ENCODE data around the gene TM4SF4. TPM values are rescaled to one million over a fixed set of nuclear protein-coding genes. Genes with fewer than 3 reads are reported as not detected.
A peak's percentile ranks its signal among the peaks of the same experiment; 100 is the strongest.

Gene TM4SF4
- total and polyA plus RNA-seq, 4 donors: 0.20 to 83.4 TPM; not detected in 2

- no peaks in the 10 kb centered on the region for H3K9me3 ChIP-seq (ENCODE audit: control insufficient read depth, low read length)
- ATAC-seq (ENCODE audit: low FRiP score) (peak; percentile 58), DNase-seq (peak in 1 of 2 donors; percentile 84)
- 3 to 4% methylated on average over 14 of the region's 14 CpGs for WGBS, 2 donors
- peaks cover 7 to 8% of the 10 kb centered on the region in 2 donors for H3K4me1 ChIP-seq (ENCODE audit: control insufficient read depth in 1 of 2, insufficient read depth in 2 of 2, low read length in 2 of 2)
- peak overlapping the region in 1 of 2 donors; percentile 43 for H3K4me3 ChIP-seq (ENCODE audit: low read length in 2 of 2)
- H3K27ac ChIP-seq (ENCODE audit: low read depth in 1 of 2, low read length in 2 of 2): peak overlapping the region; percentile 59 to 97
- intact Hi-C loops (cut with DNase I): loop anchor here in 1 of 2 donors (5.0 kb wide), 1 partner anchor 150 kb away; the partner anchor contains the start of gene WWTR1
- H3K27me3 ChIP-seq (ENCODE audit: control insufficient read depth in 1 of 2, insufficient read depth in 2 of 2, low read length in 1 of 2): no peaks in the 10 kb centered on the region
- H3K36me3 ChIP-seq (ENCODE audit: control insufficient read depth in 1 of 2, insufficient read depth in 2 of 2, low read length in 1 of 2): no peaks in the 10 kb centered on the region
These were observed 33.2 kb downstream of the TM4SF4 start for GRCh38 chr3:149507491-149508324.

- no peak for DNase-seq
- ATAC-seq (ENCODE audit: low FRiP score): no peak
These were observed 35.0 kb downstream of the TM4SF4 start for GRCh38 chr3:149509526-149509925.

DNA sequence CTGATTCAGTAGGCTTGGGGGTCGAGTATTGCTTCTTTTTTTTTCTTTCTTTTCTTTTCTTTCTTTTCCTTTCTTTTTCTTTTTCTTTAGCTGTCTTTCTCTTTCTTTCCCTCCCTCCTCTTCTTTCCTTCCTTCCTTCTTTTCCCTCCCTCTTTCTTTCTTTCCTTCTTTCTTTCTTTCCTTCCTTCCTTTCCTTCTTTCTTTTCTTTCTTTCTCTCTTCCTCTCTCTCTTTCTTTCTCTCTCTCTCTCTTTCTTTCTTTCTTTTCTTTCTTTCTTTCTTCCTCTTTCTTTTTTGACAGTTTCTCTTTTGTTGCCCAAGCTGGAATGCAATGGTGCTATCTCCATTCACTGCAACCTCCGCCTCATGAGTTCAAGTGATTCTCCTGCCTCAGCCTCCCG is 36.0 kb downstream of the TM4SF4 start:
- H3K27ac ChIP-seq (ENCODE audit: low read depth in 1 of 2, low read length in 2 of 2): no peak overlapping the region
- no peaks in the 10 kb centered on the region for H3K27me3 ChIP-seq (ENCODE audit: control insufficient read depth in 1 of 2, insufficient read depth in 2 of 2, low read length in 1 of 2)
- no peaks in the 10 kb centered on the region for H3K9me3 ChIP-seq (ENCODE audit: control insufficient read depth, low read length)
- H3K36me3 ChIP-seq (ENCODE audit: control insufficient read depth in 1 of 2, insufficient read depth in 2 of 2, low read length in 1 of 2): no peaks in the 10 kb centered on the region
- no peak overlapping the region for H3K4me3 ChIP-seq (ENCODE audit: low read length in 2 of 2)
- 89 to 90% methylated on average over 3 of the region's 3 CpGs for WGBS, 2 donors
- ATAC-seq (ENCODE audit: low FRiP score) (no peak), DNase-seq (no peak)
- H3K4me1 ChIP-seq (ENCODE audit: control insufficient read depth in 1 of 2, insufficient read depth in 2 of 2, low read length in 2 of 2): peaks cover 7 to 8% of the 10 kb centered on the region in 2 donors
- intact Hi-C loops (cut with DNase I): loop anchor here in 1 of 2 donors (5.0 kb wide), 2 partner anchors 152 to 207 kb away; no protein-coding TSS in a partner anchor

More at GRCh38 chr3:149509526-149509925, 35.0 kb downstream of the TM4SF4 start:
- peaks cover 7 to 8% of the 10 kb centered on the region in 2 donors for H3K4me1 ChIP-seq (ENCODE audit: control insufficient read depth in 1 of 2, insufficient read depth in 2 of 2, low read length in 2 of 2)
- no peak overlapping the region for H3K4me3 ChIP-seq (ENCODE audit: low read length in 2 of 2)
- H3K27me3 ChIP-seq (ENCODE audit: control insufficient read depth in 1 of 2, insufficient read depth in 2 of 2, low read length in 1 of 2): no peaks in the 10 kb centered on the region
- no peaks in the 10 kb centered on the region for H3K9me3 ChIP-seq (ENCODE audit: control insufficient read depth, low read length)
- intact Hi-C loops (cut with DNase I): loop anchor here in 1 of 2 donors (5.0 kb wide), 1 partner anchor 148 kb away; the partner anchor contains the start of gene WWTR1
- H3K36me3 ChIP-seq (ENCODE audit: control insufficient read depth in 1 of 2, insufficient read depth in 2 of 2, low read length in 1 of 2): no peaks in the 10 kb centered on the region
- WGBS, 2 donors: 93 to 94% methylated on average over 3 of the region's 3 CpGs
- peak overlapping the region in 1 of 2 donors; percentile 22 for H3K27ac ChIP-seq (ENCODE audit: low read depth in 1 of 2, low read length in 2 of 2)

DNA sequence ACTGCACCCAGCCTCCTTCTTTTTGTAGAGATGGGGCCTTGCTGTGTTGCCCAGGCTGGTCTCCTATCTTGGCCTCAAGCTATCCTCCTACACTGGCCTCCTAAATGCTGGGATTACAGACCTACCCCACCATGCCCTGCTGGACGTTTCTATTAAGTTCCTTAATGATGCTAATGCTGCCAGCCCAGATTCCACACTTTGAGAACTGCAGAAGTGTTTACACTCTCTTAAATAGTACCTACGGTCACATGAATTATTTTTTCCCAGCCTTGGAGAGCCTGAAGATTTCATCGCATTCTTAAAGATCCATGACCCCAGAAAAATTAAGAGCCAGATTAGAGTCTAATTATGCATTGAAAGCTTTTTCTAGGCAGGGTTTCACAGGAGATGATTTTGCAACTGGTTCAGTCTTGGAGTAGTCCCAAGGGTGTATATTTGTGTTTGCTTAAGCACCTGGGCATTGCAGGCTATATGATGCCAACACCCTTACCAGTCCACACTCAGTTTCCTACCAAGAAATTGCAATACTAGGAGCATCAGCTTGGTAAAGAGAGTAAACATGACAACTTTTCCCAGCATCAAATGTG is 36.6 kb downstream of the TM4SF4 start:
- intact Hi-C loops (cut with DNase I): loop anchor here in 1 of 2 donors (5.0 kb wide), 2 partner anchors 151 to 206 kb away; no protein-coding TSS in a partner anchor
- Histone ChIP-seq H3K27ac (ENCODE audit: low read depth in 1 of 2, low read length in 2 of 2) (no peak overlapping the region), H3K4me3 (ENCODE audit: low read length in 2 of 2) (no peak overlapping the region), H3K4me1 (ENCODE audit: control insufficient read depth in 1 of 2, insufficient read depth in 2 of 2, low read length in 2 of 2) (peaks cover 5 to 8% of the 10 kb centered on the region in 2 donors), H3K36me3 (ENCODE audit: control insufficient read depth in 1 of 2, insufficient read depth in 2 of 2, low read length in 1 of 2) (no peaks in the 10 kb centered on the region), H3K27me3 (ENCODE audit: control insufficient read depth in 1 of 2, insufficient read depth in 2 of 2, low read length in 1 of 2) (no peaks in the 10 kb centered on the region), H3K9me3 (ENCODE audit: control insufficient read depth, low read length) (no peaks in the 10 kb centered on the region)
- ATAC-seq (ENCODE audit: low FRiP score): no peak
- WGBS, 2 donors: 56 to 65% methylated on average over 3 of the region's 3 CpGs
- DNase-seq: no peak

GRCh38 chr3:149512073-149512782 is 37.7 kb downstream of the TM4SF4 start:
- WGBS, 2 donors: 13 to 14% methylated on average over 9 of the region's 9 CpGs
- intact Hi-C loops (cut with DNase I): loop anchor here (2.0 to 5.0 kb wide), 3 partner anchors 150 to 205 kb away; no protein-coding TSS in a partner anchor
- Histone ChIP-seq H3K9me3 (ENCODE audit: control insufficient read depth, low read length) (no peaks in the 10 kb centered on the region), H3K4me3 (ENCODE audit: low read length in 2 of 2) (no peak overlapping the region), H3K27me3 (ENCODE audit: control insufficient read depth in 1 of 2, insufficient read depth in 2 of 2, low read length in 1 of 2) (no peaks in the 10 kb centered on the region), H3K27ac (ENCODE audit: low read depth in 1 of 2, low read length in 2 of 2) (no peak overlapping the region), H3K36me3 (ENCODE audit: control insufficient read depth in 1 of 2, insufficient read depth in 2 of 2, low read length in 1 of 2) (no peaks in the 10 kb centered on the region), H3K4me1 (ENCODE audit: control insufficient read depth in 1 of 2, insufficient read depth in 2 of 2, low read length in 2 of 2) (peaks cover 0 to 7% of the 10 kb centered on the region in 2 donors)
- ATAC-seq (ENCODE audit: low FRiP score) (peak; percentile 85), DNase-seq (peak in 1 of 2 donors; percentile 67)

GRCh38 chr3:149514471-149514870 is 40.0 kb downstream of the TM4SF4 start:
- ATAC-seq (ENCODE audit: low FRiP score): no peak
- 82 to 86% methylated on average over 2 of the region's 2 CpGs for WGBS, 2 donors
- no peaks in the 10 kb centered on the region for H3K4me1 ChIP-seq (ENCODE audit: control insufficient read depth in 1 of 2, insufficient read depth in 2 of 2, low read length in 2 of 2)
- no peaks in the 10 kb centered on the region for H3K9me3 ChIP-seq (ENCODE audit: control insufficient read depth, low read length)
- H3K27ac ChIP-seq (ENCODE audit: low read depth in 1 of 2, low read length in 2 of 2): no peak overlapping the region
- no peaks in the 10 kb centered on the region for H3K36me3 ChIP-seq (ENCODE audit: control insufficient read depth in 1 of 2, insufficient read depth in 2 of 2, low read length in 1 of 2)
- no peaks in the 10 kb centered on the region for H3K27me3 ChIP-seq (ENCODE audit: control insufficient read depth in 1 of 2, insufficient read depth in 2 of 2, low read length in 1 of 2)
- no peak for DNase-seq
- H3K4me3 ChIP-seq (ENCODE audit: low read length in 2 of 2): no peak overlapping the region
- intact Hi-C loops (cut with DNase I): loop anchor here in 1 of 2 donors (5.0 kb wide), 2 partner anchors 148 to 203 kb away; no protein-coding TSS in a partner anchor

DNA sequence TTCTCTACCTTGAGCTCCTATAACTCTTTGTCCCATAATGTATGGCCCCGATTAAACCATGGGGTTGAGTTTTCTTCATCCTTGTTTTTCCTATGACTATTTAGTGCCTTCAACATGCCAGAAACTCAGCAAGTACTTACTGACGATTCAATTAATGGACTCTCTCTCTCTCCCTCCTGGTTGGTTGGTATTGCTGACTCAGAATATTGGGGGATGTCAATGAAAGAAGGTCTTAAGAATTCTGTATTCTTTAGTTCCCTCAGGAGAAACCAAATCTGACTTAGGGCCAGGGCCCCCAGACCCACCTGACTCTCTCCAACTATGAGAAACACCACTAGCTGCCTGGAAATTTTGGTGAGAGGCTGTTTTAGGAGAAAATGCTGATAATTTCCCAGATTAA is 40.8 kb downstream of the TM4SF4 start:
- no peaks in the 10 kb centered on the region for H3K9me3 ChIP-seq (ENCODE audit: control insufficient read depth, low read length)
- H3K4me1 ChIP-seq (ENCODE audit: control insufficient read depth in 1 of 2, insufficient read depth in 2 of 2, low read length in 2 of 2): no peaks in the 10 kb centered on the region
- H3K27ac ChIP-seq (ENCODE audit: low read depth in 1 of 2, low read length in 2 of 2): no peak overlapping the region
- DNase-seq (no peak), ATAC-seq (ENCODE audit: low FRiP score) (no peak)
- H3K36me3 ChIP-seq (ENCODE audit: control insufficient read depth in 1 of 2, insufficient read depth in 2 of 2, low read length in 1 of 2): no peaks in the 10 kb centered on the region
- no peak overlapping the region for H3K4me3 ChIP-seq (ENCODE audit: low read length in 2 of 2)
- 69 to 73% methylated on average over 2 of the region's 2 CpGs for WGBS, 2 donors
- intact Hi-C loops (cut with DNase I): no loop called here
- no peaks in the 10 kb centered on the region for H3K27me3 ChIP-seq (ENCODE audit: control insufficient read depth in 1 of 2, insufficient read depth in 2 of 2, low read length in 1 of 2)

DNA sequence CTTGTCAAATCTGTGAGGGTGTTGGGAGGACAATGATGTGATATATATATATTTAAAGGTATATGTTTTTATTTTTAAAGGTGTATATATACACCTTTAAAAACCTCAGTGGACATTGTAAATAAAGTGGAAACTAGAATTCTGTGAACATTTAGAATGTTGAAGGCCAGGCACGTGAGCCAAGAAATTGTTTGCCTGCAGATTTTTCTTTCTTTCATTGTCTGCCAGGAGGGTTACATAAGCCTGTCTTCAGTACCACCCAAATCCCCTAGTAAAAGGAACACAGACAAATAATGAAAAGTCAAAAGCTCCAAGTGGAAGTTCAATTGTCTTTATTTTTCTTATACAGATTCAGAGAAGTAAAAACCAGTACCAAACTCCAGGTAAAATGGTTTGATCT is 42.4 kb downstream of the TM4SF4 start:
- Histone ChIP-seq H3K36me3 (ENCODE audit: control insufficient read depth in 1 of 2, insufficient read depth in 2 of 2, low read length in 1 of 2) (peaks cover 0 to 4% of the 10 kb centered on the region in 2 donors), H3K27me3 (ENCODE audit: control insufficient read depth in 1 of 2, insufficient read depth in 2 of 2, low read length in 1 of 2) (no peaks in the 10 kb centered on the region), H3K27ac (ENCODE audit: low read depth in 1 of 2, low read length in 2 of 2) (no peak overlapping the region), H3K4me3 (ENCODE audit: low read length in 2 of 2) (no peak overlapping the region), H3K4me1 (ENCODE audit: control insufficient read depth in 1 of 2, insufficient read depth in 2 of 2, low read length in 2 of 2) (peaks cover 0 to 3% of the 10 kb centered on the region in 2 donors), H3K9me3 (ENCODE audit: control insufficient read depth, low read length) (no peaks in the 10 kb centered on the region)
- WGBS, 2 donors: 12 to 28% methylated on average over 1 of the region's 1 CpG
- DNase-seq (no peak), ATAC-seq (ENCODE audit: low FRiP score) (no peak)
- intact Hi-C loops (cut with DNase I): no loop called here
